ENCODE measurements around the gene ACAD8.

ACAD8 gene

GRCh38 chr11:134230339-134230738 lies 23.0 kb upstream of the ACAD8 start:
- no peak overlapping the region for H3K4me3 ChIP-seq (replicated peaks; ENCODE audit: low read depth, low read length)
- no peak for TF ChIP-seq CTCF (IDR thresholded peaks at IDR 0.05; ENCODE audit: low read length, missing control alignments)
- no peak for DNase-seq (ENCODE audit: low read depth)

- TF ChIP-seq CTCF (IDR thresholded peaks at IDR 0.05; ENCODE audit: low read length, missing control alignments): no peak
- DNase-seq (ENCODE audit: low read depth): no peak
- H3K4me3 ChIP-seq (replicated peaks; ENCODE audit: low read depth, low read length): no peak overlapping the region
Observed at GRCh38 chr11:134231958-134232659, 21.3 kb upstream of the ACAD8 start.

GRCh38 chr11:134233729-134234179 lies 19.6 kb upstream of the ACAD8 start:
- DNase-seq (ENCODE audit: low read depth): no peak
- no peak for TF ChIP-seq CTCF (IDR thresholded peaks at IDR 0.05; ENCODE audit: low read length, missing control alignments)
- H3K4me3 ChIP-seq (replicated peaks; ENCODE audit: low read depth, low read length): no peak overlapping the region

GRCh38 chr11:134235399-134235798 lies 18.0 kb upstream of the ACAD8 start:
- DNase-seq (ENCODE audit: low read depth): no peak
- no peak for TF ChIP-seq CTCF (IDR thresholded peaks at IDR 0.05; ENCODE audit: low read length, missing control alignments)
- H3K4me3 ChIP-seq (replicated peaks; ENCODE audit: low read depth, low read length): no peak overlapping the region

- no peak overlapping the region for H3K4me3 ChIP-seq (replicated peaks; ENCODE audit: low read depth, low read length)
- TF ChIP-seq CTCF (IDR thresholded peaks at IDR 0.05; ENCODE audit: low read length, missing control alignments): no peak
- no peak for DNase-seq (ENCODE audit: low read depth)
Observed at GRCh38 chr11:134236834-134237556, 16.4 kb upstream of the ACAD8 start.

GRCh38 chr11:134237557-134237922 lies 15.8 kb upstream of the ACAD8 start:
- H3K4me3 ChIP-seq (replicated peaks; ENCODE audit: low read depth, low read length): no peak overlapping the region
- no peak for DNase-seq (ENCODE audit: low read depth)
- no peak for TF ChIP-seq CTCF (IDR thresholded peaks at IDR 0.05; ENCODE audit: low read length, missing control alignments)

Measured in fibroblast of pulmonary artery (primary cell).